Peyer's patch (tissue), 4 donors: ENCODE data around the gene ZNF761. TPM values are rescaled to one million over a fixed set of nuclear protein-coding genes. Genes with fewer than 3 reads are reported as not detected.
"Not testable (repeated sequence)": the region's sequence is repeated elsewhere in the genome, so short reads cannot be mapped to it uniquely, and the experiment has no call there.

Experiments
- DNase-seq, 3 donors: peaks; one replicate each; pipeline ENCODE4 v3.0.0-alpha.2; 2017 to 2019
- H3K27ac ChIP-seq, 4 donors: fragments of 200-600 bp; sonication (generic); one replicate each; pipeline ENCODE4 v1.5.1; 2016 to 2019
- H3K27me3 ChIP-seq, 2 donors: fragments of 200-600 bp; sonication (generic); one replicate each; pipeline ENCODE4 v1.5.1; 2019
- H3K36me3 ChIP-seq, 3 donors: fragments of 200-600 bp; sonication (generic); one replicate each; pipeline ENCODE4 v1.5.1; 2016 to 2019
- H3K4me1 ChIP-seq, 4 donors: fragments of 200-600 bp; sonication (generic); one replicate each; pipeline ENCODE4 v1.5.1; 2016 to 2019
- H3K4me3 ChIP-seq, 4 donors: fragments of 200-600 bp; sonication (generic); 1 replicate in 3 of 4; 2 replicates in 1 of 4; pipeline ENCODE4 v1.5.1; 2016 to 2019; ENCODE audit warnings: mild to moderate bottlenecking in 1 of 4
- H3K9me3 ChIP-seq, 4 donors: fragments of 200-600 bp; sonication (generic); one replicate each; pipeline ENCODE4 v1.5.1; 2016 to 2019; ENCODE audit warnings: mild to moderate bottlenecking in 1 of 4
- POLR2A ChIP-seq, 2 donors: fragments of 450-650 bp; IDR thresholded peaks; one replicate each; pipeline ENCODE4 v1.5.1; 2017; ENCODE audit warnings: antibody characterized with exemption in 2 of 2, mild to moderate bottlenecking in 2 of 2, moderate library complexity in 2 of 2
- total RNA-seq, 4 donors: library from RNA; depleted of rRNA; stranded (reverse); fragments of >200 nt; gene quantifications; one replicate each; pipeline ENCODE4 v1.1.0, GENCODE V29; 2016
- TF ChIP-seq, protein P1 (sequence below), 6 experiments: fragments of 450-650 bp in 4 of 6; fragments of 200-600 bp in 2 of 6; sonication (generic) in 1 of 6; IDR thresholded peaks; one replicate each; pipeline ENCODE4 v1.5.1; 2017 to 2019; ENCODE audit warnings: antibody characterized with exemption in 6 of 6, mild to moderate bottlenecking in 3 of 6, moderate library complexity in 1 of 6

The ZNF761 gene
- total RNA-seq, 4 donors from 2014 or later: 6.8 to 24.8 (median 9.5) TPM

DNA sequence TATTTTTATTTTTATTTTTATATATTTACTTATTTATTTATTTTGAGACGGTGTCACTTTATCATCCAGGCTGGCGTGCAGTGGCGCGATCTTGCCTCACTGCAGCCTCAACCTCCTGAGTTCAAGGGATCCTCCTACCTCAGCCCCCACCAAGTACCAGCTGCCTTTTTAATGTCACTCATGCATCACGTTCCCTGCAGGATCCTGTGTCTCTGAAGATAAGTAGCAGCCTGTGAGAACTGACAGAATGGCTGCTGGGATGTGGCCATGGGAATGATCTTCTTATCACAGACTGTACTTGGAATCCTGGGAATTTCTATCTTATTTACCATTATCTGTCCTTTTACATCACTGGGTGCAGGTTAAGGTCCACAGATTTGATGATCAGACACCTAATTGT is 9.2 kb upstream of the ZNF761 start:
- Histone ChIP-seq H3K9me3 (no peaks in the 10 kb centered on the region), H3K4me1 (no peaks in the 10 kb centered on the region), H3K4me3 (no peak overlapping the region), H3K36me3 (no peaks in the 10 kb centered on the region), H3K27ac (no peak overlapping the region), H3K27me3 (no peaks in the 10 kb centered on the region)
- DNase-seq: no peak
- no peak for TF ChIP-seq POLR2A (IDR thresholded peaks at IDR 0.05)
- TF ChIP-seq, protein P1, sequence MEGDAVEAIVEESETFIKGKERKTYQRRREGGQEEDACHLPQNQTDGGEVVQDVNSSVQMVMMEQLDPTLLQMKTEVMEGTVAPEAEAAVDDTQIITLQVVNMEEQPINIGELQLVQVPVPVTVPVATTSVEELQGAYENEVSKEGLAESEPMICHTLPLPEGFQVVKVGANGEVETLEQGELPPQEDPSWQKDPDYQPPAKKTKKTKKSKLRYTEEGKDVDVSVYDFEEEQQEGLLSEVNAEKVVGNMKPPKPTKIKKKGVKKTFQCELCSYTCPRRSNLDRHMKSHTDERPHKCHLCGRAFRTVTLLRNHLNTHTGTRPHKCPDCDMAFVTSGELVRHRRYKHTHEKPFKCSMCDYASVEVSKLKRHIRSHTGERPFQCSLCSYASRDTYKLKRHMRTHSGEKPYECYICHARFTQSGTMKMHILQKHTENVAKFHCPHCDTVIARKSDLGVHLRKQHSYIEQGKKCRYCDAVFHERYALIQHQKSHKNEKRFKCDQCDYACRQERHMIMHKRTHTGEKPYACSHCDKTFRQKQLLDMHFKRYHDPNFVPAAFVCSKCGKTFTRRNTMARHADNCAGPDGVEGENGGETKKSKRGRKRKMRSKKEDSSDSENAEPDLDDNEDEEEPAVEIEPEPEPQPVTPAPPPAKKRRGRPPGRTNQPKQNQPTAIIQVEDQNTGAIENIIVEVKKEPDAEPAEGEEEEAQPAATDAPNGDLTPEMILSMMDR (IDR thresholded peaks at IDR 0.05): no peak

DNA sequence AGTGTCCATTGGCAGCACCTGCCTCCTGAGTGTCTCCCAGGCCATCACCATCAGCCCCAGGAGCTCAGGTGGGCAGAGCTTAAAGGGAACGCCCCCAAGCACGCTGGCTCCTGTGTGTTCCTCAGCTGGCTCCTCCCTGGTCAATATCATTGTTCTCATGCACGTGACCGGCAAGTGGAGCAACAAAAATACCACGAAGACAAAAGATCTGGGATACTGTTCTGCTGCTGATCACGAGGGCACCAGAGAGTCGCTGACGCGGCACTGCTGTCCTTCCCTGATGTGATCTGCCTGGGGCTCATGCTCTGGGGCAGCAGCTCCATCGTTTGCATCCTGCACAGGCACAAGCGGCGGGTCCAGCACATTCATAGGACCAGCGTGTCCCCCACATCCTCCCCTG is 8.7 kb upstream of the ZNF761 start:
- not testable (repeated sequence) for H3K27me3 ChIP-seq, H3K36me3 ChIP-seq, H3K4me1 ChIP-seq, H3K9me3 ChIP-seq, H3K27ac ChIP-seq, H3K4me3 ChIP-seq, DNase-seq

DNA sequence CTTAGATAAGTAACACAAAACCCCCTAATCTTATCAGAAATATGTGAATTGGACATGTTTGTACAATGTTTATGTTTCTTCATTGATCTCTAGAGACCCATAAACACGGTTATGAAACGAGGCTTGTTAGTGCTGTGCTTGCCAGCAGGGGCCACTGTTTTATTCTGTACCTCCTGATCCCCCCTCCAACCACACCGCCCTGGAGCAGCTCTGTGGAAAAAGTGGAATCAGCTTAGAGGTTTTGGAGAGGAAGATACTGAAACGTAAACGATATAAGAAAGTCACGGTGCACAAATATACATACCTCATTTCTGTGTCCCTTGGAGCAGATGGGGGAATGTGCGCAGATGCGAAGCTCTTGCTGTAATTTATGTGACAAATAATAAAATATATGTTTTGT is 8.1 kb upstream of the ZNF761 start:
- H3K9me3 ChIP-seq, DNase-seq, H3K4me3 ChIP-seq, H3K27ac ChIP-seq, H3K27me3 ChIP-seq, H3K4me1 ChIP-seq, H3K36me3 ChIP-seq: not testable (repeated sequence)

DNA sequence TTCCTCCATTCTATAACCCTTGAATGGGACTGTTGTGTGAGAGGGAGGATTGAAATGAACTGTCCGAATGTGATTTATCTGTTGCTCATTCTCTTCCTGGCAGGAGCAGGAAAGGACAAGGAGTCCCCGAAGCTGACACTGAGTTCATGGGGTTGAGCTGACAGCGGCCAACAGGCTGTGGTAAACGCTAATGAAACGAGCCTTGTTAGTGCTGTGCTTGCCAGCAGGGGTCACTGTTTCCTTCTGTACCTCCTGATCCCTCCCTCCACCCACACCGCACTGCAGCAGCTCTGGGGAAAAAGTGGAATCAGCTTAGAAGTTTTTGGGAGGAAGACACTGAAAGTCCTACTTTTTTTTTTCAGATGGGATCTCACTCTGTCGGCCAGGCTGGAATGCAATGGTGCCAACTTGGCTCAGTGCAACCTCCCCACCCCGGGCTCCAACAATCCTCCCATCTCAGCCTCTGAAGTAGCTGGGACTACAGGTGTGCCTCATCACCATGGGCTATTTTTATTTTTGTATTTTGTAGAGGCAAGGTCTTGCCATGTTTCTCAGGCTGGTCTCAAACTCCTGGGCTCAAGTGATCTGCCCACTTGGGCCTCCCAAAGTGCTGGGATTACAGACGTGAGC is 6.7 kb upstream of the ZNF761 start:
- TF ChIP-seq, protein P1 (IDR thresholded peaks at IDR 0.05): peak; percentile 28 to 80 (median 68)
- TF ChIP-seq POLR2A (IDR thresholded peaks at IDR 0.05): no peak
- peak; percentile 54 to 84 (median 69) for DNase-seq
- no peak overlapping the region for H3K4me3 ChIP-seq
- no peak overlapping the region for H3K27ac ChIP-seq
- no peaks in the 10 kb centered on the region for H3K27me3 ChIP-seq
- H3K9me3 ChIP-seq: no peaks in the 10 kb centered on the region
- no peaks in the 10 kb centered on the region for H3K4me1 ChIP-seq
- no peaks in the 10 kb centered on the region for H3K36me3 ChIP-seq

DNA sequence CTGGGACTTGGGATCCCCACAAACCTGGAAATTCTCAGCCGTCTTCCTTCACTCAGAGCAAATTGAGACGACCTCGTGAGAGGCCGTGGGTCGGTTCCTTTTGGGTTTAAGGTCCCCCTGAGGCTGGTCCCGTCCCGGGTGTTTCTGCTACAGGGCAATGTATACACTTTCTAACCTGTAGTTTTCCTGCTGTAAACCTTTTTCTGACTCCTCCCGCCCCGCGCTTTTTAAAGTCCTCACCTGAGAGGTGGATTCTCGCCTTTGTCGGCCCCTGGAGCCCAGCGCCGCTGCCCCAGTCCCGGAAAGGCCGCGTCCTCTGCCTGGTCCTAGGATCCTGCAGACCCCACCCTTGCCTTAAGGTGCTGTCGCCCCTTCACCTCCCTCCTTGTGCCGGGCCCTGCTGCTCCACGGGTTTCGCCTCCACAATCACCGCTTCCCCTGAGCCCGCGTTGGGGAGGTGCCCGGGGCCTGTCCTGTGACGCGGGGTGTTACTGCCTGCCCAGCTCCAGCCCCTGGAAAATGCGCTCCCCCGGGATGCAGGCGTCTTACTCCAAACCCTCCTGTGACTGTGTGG is 391 bp downstream of the ZNF761 start:
- peaks cover 0 to 19% (median 0%) of the 10 kb centered on the region in 3 donors for H3K36me3 ChIP-seq
- peak overlapping the region; percentile 61 to 82 (median 66) for H3K4me3 ChIP-seq
- H3K27me3 ChIP-seq: no peaks in the 10 kb centered on the region
- TF ChIP-seq, protein P1 (IDR thresholded peaks at IDR 0.05): no peak
- TF ChIP-seq POLR2A (IDR thresholded peaks at IDR 0.05): no peak
- no peaks in the 10 kb centered on the region for H3K9me3 ChIP-seq
- peak overlapping the region; percentile 66 to 79 (median 75) for H3K27ac ChIP-seq
- DNase-seq: peak in 2 of 3 donors; percentile 18 to 53
- no peaks in the 10 kb centered on the region for H3K4me1 ChIP-seq

DNA sequence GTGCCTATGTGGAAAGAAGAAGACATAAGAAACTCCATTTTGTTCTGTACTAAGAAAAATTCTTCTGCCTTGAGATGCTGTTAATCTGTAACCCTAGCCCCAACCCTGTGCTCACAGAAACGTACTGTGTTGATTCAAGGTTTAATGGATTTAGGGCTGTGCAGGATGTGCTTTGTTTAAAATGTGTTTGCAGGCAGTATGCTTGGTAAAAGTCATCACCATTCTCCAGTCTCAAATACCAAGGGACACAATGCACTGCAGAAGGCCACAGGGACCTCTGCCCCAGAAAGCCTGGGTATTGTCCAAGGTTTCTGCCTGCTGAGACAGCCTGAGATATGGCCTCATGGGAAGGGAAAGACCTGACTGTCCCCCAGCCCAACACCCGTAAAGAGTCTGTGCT is 12.0 kb downstream of the ZNF761 start:
- H3K27me3 ChIP-seq, DNase-seq, H3K4me3 ChIP-seq, H3K27ac ChIP-seq, H3K4me1 ChIP-seq: not testable (repeated sequence)
- H3K36me3 ChIP-seq: peaks cover 0 to 65% (median 0%) of the 10 kb centered on the region in 3 donors
- H3K9me3 ChIP-seq: peaks cover 0 to 31% (median 9%) of the 10 kb centered on the region in 4 donors

DNA sequence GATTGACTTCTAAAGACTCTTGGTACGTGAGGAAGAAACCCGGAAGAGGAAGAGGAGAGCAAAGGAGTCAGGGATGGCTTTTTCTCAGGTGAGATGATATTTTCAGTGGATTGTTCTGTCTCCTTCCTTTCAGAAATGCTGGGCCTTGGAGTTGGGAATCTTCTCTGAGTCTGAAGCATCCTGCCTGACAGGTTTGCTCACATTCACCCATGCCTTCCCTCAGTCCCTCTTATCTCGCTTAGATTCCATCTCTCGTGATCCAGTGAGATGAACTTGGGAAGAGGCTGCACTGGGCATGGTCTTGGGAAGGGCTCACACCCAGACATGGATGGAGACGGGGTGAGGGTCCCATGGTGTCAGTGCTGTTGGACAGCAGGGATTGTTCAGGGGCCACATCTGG is 15.4 kb downstream of the ZNF761 start:
- not testable (repeated sequence) for H3K4me1 ChIP-seq, H3K27me3 ChIP-seq, H3K27ac ChIP-seq, H3K4me3 ChIP-seq, DNase-seq
- peaks cover 0 to 31% (median 11%) of the 10 kb centered on the region in 4 donors for H3K9me3 ChIP-seq
- peaks cover 0 to 76% (median 0%) of the 10 kb centered on the region in 3 donors for H3K36me3 ChIP-seq

DNA sequence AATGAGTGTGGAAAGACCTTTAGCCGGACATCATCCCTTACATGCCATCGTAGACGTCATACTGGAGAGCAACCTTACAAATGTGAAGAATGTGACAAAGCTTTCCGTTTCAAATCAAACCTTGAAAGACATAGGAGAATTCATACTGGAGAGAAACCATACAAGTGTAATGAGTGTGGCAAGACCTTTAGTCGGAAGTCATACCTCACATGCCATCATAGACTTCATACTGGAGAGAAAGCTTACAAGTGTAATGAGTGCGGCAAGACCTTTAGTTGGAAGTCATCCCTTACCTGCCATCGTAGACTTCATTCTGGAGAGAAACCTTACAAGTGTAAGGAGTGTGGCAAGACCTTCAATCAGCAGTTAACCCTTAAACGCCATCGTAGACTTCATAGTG is 24.0 kb downstream of the ZNF761 start:
- peaks cover 0 to 51% (median 0%) of the 10 kb centered on the region in 3 donors for H3K36me3 ChIP-seq
- H3K4me3 ChIP-seq: no peak overlapping the region
- H3K27ac ChIP-seq: no peak overlapping the region
- H3K9me3 ChIP-seq: peaks cover 0 to 69% (median 25%) of the 10 kb centered on the region in 4 donors
- no peaks in the 10 kb centered on the region for H3K4me1 ChIP-seq
- H3K27me3 ChIP-seq: no peaks in the 10 kb centered on the region
- TF ChIP-seq POLR2A (IDR thresholded peaks at IDR 0.05): no peak
- TF ChIP-seq, protein P1 (IDR thresholded peaks at IDR 0.05): no peak
- DNase-seq: no peak

DNA sequence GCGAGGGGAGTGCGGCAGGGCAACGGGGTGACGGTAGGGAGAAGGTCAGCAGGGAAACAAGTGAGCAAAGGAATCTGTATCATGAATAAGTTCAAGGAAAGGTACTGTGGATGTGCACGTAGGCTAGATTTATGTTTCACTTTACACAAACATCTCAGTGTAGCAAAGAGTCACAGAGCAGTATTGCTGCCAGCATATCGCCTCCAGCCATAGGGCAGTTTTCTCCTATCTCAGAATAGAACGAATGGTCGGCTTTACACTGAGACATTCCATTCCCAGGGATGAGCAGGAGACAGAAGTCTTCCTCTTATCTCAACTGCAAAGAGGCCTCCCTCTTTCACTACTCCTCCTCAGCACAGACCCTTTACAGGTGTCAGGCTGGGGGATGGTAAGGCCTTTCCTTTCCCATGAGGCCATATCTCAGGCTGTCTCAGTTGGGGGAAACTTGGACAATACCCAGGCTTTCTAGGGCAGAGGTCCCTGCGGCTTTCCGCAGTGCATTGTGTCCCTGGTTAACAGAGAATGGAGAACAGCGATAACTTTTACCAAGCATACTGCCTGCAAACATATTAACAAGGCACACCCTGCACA is 28.4 kb downstream of the ZNF761 start:
- H3K27ac ChIP-seq, H3K27me3 ChIP-seq, H3K36me3 ChIP-seq, DNase-seq, H3K4me3 ChIP-seq, H3K4me1 ChIP-seq: not testable (repeated sequence)
- peaks cover 0 to 44% (median 13%) of the 10 kb centered on the region in 4 donors for H3K9me3 ChIP-seq
